Panc1 (cell line): ENCODE results near the gene GUCY1A2. TPM values are rescaled to one million over a fixed set of nuclear protein-coding genes. Genes with fewer than 3 reads are reported as not detected.

Source experiments
- ATAC-seq: fragments of 200-7000 bp; cut with Tn5 transposase; 2 replicates; pipeline ENCODE4 v1.9.1; 2020; ENCODE audit warnings: mild to moderate bottlenecking, moderate library complexity
- BruUV-seq: library from RNA; stranded (reverse); fragments of 400-500 nt; replicated peaks from 2 replicates; lab custom pipeline; 2021; lab: Mats Ljungman, UMichigan
- CTCF ChIA-PET: fragments of 300-600 bp; sonication (Branson Sonifier 250); formaldehyde crosslinking; loops from one replicate; lab custom pipeline; 2022; ENCODE audit warnings: antibody characterized with exemption; lab: Charles Lee
- POLR2A ChIA-PET: fragments of 300-600 bp; sonication (Branson Sonifier 250); formaldehyde crosslinking; loops from one replicate; lab custom pipeline; 2022; ENCODE audit warnings: antibody characterized with exemption; lab: Charles Lee
- DNase-seq: peaks from one replicate; pipeline ENCODE4 v3.0.0-alpha.2; 2010; ENCODE audit warnings: low read depth, low spot score
- H3K27ac ChIP-seq: 2 replicates; pipeline ENCODE4 v1.5.1; 2011; ENCODE audit warnings: mild to moderate bottlenecking, low read length, inconsistent platforms
- H3K27me3 ChIP-seq: fragments of 200-500 bp; sonication (Bioruptor generic); 2 replicates; pipeline ENCODE4 v1.6.0; 2014; ENCODE audit warnings: low read length, inconsistent platforms; ENCODE audit not compliant: control insufficient read depth, insufficient read depth
- H3K36me3 ChIP-seq: fragments of 200-500 bp; sonication (Bioruptor generic); 2 replicates; pipeline ENCODE4 v1.5.1; 2014; ENCODE audit warnings: inconsistent platforms, mild to moderate bottlenecking, low read length, moderate library complexity; ENCODE audit not compliant: control insufficient read depth, insufficient read depth
- H3K4me1 ChIP-seq: 2 replicates; pipeline ENCODE4 v1.5.1; 2011; ENCODE audit warnings: inconsistent platforms, mild to moderate bottlenecking, low read length, moderate library complexity; ENCODE audit not compliant: control insufficient read depth, insufficient read depth
- H3K4me3 ChIP-seq, 2 experiments: 2 replicates each; pipeline ENCODE4 v1.5.1; 2011 to 2012; ENCODE audit warnings: low read depth in 2 of 2, low read length in 2 of 2, mild to moderate bottlenecking in 2 of 2, inconsistent platforms in 1 of 2, moderate library complexity in 1 of 2
- H3K9me3 ChIP-seq: fragments of 200-500 bp; sonication (Bioruptor generic); 2 replicates; pipeline ENCODE4 v1.5.1; 2014; ENCODE audit warnings: low read depth, mild to moderate bottlenecking, inconsistent platforms, low read length, moderate library complexity; ENCODE audit not compliant: control insufficient read depth, insufficient read depth
- POLR2AphosphoS5 ChIP-seq: IDR thresholded peaks from 2 replicates; pipeline ENCODE4 v1.6.1; 2012; ENCODE audit warnings: mild to moderate bottlenecking, low read depth, low read length, moderate library complexity
- SIN3A ChIP-seq: IDR thresholded peaks from 2 replicates; pipeline ENCODE4 v1.6.1; 2012; ENCODE audit warnings: low read depth, mild to moderate bottlenecking, low read length, moderate library complexity, borderline replicate concordance; ENCODE audit not compliant: insufficient read depth
- TCF7L2 ChIP-seq: IDR thresholded peaks from 2 replicates; pipeline ENCODE4 v1.6.1; 2011; ENCODE audit warnings: mild to moderate bottlenecking, low read depth, low read length, inconsistent platforms
- in situ Hi-C: cut with HindIII; loops from 2 replicates; pipeline ENCODE4 v1.10.0; 2016; ENCODE audit warnings: low sequenced_read_pairs, low pct_unique_long_range_greater_than_20kb
- intact Hi-C: fragments of 100-400 bp; cut with micrococcal nuclease; formaldehyde crosslinking; loops from one replicate; pipeline ENCODE4 v1.10.0; 2022; ENCODE audit not compliant: unreplicated experiment
- total RNA-seq: library from RNA; stranded (reverse); gene quantifications from one replicate; pipeline ENCODE4 v1.2.1, GENCODE V29; 2021; ENCODE audit not compliant: unreplicated experiment
- TF ChIP-seq, protein P1 (sequence below): fragments of 450-650 bp; IDR thresholded peaks from 2 replicates; pipeline ENCODE4 v1.5.1; 2017; ENCODE audit warnings: mild to moderate bottlenecking
- TF ChIP-seq, protein P2 (sequence below), 2 experiments: IDR thresholded peaks; 2 replicates each; pipeline ENCODE4 v1.6.1; 2011 to 2012; ENCODE audit warnings: low read depth in 2 of 2, control low read depth in 1 of 2, low read length in 1 of 2, mild to moderate bottlenecking in 1 of 2, moderate library complexity in 1 of 2; ENCODE audit not compliant: insufficient read depth in 1 of 2

The GUCY1A2 gene
- total RNA-seq, 1 experiment from 2014 or later, result 1.9 TPM

DNA sequence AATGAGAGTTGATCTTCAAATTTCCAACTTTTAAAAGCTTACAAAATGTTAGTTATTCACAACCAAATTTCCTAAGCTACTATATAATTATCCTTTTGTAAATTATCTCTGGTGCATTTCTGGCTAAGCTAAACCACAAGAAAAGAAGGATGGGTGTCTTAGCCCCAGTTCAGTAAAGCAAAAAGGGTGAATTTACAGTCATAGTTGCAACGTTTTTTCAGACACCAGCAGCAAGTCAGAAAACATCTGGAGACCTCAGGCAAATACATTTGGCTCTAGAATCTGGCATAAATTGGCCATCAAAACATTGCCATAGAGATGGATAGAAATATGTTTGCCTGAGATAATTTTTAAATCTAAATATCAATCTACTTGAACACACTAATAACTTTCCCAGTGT, 257.0 kb downstream of the GUCY1A2 start:
- Histone ChIP-seq H3K27ac (no peak overlapping the region), H3K4me3 (no peak overlapping the region), H3K27me3 (no peaks in the 10 kb centered on the region), H3K9me3 (no peaks in the 10 kb centered on the region), H3K4me1 (no peaks in the 10 kb centered on the region), H3K36me3 (no peaks in the 10 kb centered on the region)
- DNase-seq (no peak), ATAC-seq (no peak)
- in situ Hi-C loops, result no loop called here
- no TSS peak for BruUV-seq
- TF ChIP-seq POLR2AphosphoS5 (no peak), SIN3A (no peak), TCF7L2 (no peak)
- TF ChIP-seq, protein P1, sequence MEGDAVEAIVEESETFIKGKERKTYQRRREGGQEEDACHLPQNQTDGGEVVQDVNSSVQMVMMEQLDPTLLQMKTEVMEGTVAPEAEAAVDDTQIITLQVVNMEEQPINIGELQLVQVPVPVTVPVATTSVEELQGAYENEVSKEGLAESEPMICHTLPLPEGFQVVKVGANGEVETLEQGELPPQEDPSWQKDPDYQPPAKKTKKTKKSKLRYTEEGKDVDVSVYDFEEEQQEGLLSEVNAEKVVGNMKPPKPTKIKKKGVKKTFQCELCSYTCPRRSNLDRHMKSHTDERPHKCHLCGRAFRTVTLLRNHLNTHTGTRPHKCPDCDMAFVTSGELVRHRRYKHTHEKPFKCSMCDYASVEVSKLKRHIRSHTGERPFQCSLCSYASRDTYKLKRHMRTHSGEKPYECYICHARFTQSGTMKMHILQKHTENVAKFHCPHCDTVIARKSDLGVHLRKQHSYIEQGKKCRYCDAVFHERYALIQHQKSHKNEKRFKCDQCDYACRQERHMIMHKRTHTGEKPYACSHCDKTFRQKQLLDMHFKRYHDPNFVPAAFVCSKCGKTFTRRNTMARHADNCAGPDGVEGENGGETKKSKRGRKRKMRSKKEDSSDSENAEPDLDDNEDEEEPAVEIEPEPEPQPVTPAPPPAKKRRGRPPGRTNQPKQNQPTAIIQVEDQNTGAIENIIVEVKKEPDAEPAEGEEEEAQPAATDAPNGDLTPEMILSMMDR, result no peak
- TF ChIP-seq, protein P2, sequence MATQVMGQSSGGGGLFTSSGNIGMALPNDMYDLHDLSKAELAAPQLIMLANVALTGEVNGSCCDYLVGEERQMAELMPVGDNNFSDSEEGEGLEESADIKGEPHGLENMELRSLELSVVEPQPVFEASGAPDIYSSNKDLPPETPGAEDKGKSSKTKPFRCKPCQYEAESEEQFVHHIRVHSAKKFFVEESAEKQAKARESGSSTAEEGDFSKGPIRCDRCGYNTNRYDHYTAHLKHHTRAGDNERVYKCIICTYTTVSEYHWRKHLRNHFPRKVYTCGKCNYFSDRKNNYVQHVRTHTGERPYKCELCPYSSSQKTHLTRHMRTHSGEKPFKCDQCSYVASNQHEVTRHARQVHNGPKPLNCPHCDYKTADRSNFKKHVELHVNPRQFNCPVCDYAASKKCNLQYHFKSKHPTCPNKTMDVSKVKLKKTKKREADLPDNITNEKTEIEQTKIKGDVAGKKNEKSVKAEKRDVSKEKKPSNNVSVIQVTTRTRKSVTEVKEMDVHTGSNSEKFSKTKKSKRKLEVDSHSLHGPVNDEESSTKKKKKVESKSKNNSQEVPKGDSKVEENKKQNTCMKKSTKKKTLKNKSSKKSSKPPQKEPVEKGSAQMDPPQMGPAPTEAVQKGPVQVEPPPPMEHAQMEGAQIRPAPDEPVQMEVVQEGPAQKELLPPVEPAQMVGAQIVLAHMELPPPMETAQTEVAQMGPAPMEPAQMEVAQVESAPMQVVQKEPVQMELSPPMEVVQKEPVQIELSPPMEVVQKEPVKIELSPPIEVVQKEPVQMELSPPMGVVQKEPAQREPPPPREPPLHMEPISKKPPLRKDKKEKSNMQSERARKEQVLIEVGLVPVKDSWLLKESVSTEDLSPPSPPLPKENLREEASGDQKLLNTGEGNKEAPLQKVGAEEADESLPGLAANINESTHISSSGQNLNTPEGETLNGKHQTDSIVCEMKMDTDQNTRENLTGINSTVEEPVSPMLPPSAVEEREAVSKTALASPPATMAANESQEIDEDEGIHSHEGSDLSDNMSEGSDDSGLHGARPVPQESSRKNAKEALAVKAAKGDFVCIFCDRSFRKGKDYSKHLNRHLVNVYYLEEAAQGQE (IDR thresholded peaks at IDR 0.05; ENCODE audit: insufficient read depth in 1 of 2, low read depth in 2 of 2, low read length in 1 of 2), result no peak
- ChIA-PET CTCF (no interaction called here), POLR2A (no interaction called here)
- intact Hi-C loops, result no loop called here

DNA sequence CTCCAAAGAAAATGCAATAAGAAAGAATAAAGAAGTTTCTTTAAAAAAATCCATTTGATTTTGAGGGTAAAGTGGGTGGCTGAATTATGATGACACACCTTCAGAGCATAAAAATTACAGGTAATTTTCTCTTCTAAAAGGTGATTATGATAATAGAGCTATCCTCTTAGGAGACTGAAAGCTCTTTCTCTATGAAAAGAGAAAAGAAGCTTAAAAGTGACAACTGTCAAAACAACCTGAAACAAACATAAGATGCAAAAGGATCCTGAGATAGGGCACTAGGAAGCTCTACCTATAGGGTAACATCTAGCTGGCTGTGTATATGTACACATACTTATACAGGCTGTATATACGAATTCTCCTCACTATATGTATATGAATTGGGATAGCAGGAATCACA, 270.2 kb downstream of the GUCY1A2 start:
- no TSS peak for BruUV-seq
- DNase-seq (no peak), ATAC-seq (no peak)
- Histone ChIP-seq H3K27ac (no peak overlapping the region), H3K36me3 (no peaks in the 10 kb centered on the region), H3K9me3 (no peaks in the 10 kb centered on the region), H3K4me3 (no peak overlapping the region), H3K27me3 (no peaks in the 10 kb centered on the region), H3K4me1 (no peaks in the 10 kb centered on the region)
- CTCF ChIA-PET, result no interaction called here
- intact Hi-C loops, result no loop called here
- TF ChIP-seq, protein P1, result no peak
- TF ChIP-seq SIN3A (no peak), POLR2AphosphoS5 (no peak), TCF7L2 (no peak)
- TF ChIP-seq, protein P2 (IDR thresholded peaks at IDR 0.05; ENCODE audit: insufficient read depth in 1 of 2, low read depth in 2 of 2, low read length in 1 of 2), result no peak
- in situ Hi-C loops, result no loop called here
- POLR2A ChIA-PET, result no interaction called here
